ENCODE results near the gene CDK5RAP2.

DNA sequence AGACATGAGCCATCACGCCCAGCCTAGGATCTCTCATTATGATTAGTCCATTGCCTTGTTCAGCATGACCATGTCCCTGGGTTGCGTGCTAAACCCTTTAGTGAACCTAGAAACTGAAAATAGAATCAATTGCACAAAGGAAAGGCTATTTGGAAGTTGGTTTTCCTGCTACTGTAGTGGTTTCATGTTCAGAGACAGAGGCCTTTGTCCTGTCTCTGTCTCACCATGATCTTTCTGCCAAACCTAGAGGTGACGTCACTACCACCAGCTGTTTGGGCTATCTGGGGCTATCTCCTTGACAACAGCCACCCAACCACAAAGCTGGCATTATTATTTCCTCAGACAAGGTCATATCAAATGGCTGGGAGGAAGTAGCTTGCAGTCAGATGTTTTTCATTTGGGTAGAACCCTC is 4.0 kb upstream of the CDK5RAP2 start:
- TF ChIP-seq EZH2phosphoT487 (IDR thresholded peaks at IDR 0.05; ENCODE audit: low read depth) = no peak
- TF ChIP-seq, protein P1, sequence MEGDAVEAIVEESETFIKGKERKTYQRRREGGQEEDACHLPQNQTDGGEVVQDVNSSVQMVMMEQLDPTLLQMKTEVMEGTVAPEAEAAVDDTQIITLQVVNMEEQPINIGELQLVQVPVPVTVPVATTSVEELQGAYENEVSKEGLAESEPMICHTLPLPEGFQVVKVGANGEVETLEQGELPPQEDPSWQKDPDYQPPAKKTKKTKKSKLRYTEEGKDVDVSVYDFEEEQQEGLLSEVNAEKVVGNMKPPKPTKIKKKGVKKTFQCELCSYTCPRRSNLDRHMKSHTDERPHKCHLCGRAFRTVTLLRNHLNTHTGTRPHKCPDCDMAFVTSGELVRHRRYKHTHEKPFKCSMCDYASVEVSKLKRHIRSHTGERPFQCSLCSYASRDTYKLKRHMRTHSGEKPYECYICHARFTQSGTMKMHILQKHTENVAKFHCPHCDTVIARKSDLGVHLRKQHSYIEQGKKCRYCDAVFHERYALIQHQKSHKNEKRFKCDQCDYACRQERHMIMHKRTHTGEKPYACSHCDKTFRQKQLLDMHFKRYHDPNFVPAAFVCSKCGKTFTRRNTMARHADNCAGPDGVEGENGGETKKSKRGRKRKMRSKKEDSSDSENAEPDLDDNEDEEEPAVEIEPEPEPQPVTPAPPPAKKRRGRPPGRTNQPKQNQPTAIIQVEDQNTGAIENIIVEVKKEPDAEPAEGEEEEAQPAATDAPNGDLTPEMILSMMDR (IDR thresholded peaks at IDR 0.05; ENCODE audit: low read depth, low read length) = no peak
